Neural cell (in vitro differentiated cells): ENCODE results near the gene MEDAG.

ENCODE experiments used
- CTCF ChIP-seq: fragments of 450-650 bp; IDR thresholded peaks from 2 replicates; pipeline ENCODE4 v1.5.1; 2014; ENCODE audit warnings: antibody characterized with exemption, mild to moderate bottlenecking, moderate library complexity; ENCODE audit not compliant: poor library complexity, severe bottlenecking
- EP300 ChIP-seq: fragments of 450-650 bp; conservative IDR thresholded peaks from 2 replicates; pipeline ENCODE4 v1.6.1; 2014; ENCODE audit warnings: antibody characterized with exemption, mild to moderate bottlenecking, moderate library complexity; ENCODE audit not compliant: poor library complexity, severe bottlenecking
- TAF1 ChIP-seq: IDR thresholded peaks from 2 replicates; pipeline ENCODE4 v1.6.1; 2012; ENCODE audit warnings: low read depth

- TF ChIP-seq TAF1 = no peak
- TF ChIP-seq EP300 = no peak
- TF ChIP-seq CTCF = no peak
Measured at GRCh38 chr13:30880856-30881155, 25.3 kb upstream of the MEDAG start.
